ENCODE results near the gene CCDC122.
A peak's percentile ranks its signal among the peaks of the same experiment; 100 is the strongest.

The CCDC122 gene

DNA sequence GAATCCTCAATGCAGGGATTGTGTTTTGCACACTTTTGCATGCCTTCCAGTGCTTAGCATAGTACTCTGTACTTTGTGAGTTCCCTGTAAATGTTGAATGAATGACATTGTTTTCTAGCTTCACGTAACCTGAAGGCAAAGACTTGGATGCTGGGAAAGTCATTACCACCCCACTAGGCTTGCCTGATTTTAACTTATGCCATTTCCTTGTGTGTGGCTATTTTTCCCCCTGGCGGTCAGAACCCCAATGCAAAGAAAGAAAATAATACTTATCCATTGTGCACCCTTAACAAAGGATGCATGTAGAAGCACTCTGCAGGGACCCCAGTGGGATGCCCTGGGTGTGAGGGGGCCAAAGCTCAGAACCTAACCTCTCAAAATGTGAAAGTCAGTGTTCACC is 91.5 kb downstream of the CCDC122 start:
- TF ChIP-seq, protein P1, sequence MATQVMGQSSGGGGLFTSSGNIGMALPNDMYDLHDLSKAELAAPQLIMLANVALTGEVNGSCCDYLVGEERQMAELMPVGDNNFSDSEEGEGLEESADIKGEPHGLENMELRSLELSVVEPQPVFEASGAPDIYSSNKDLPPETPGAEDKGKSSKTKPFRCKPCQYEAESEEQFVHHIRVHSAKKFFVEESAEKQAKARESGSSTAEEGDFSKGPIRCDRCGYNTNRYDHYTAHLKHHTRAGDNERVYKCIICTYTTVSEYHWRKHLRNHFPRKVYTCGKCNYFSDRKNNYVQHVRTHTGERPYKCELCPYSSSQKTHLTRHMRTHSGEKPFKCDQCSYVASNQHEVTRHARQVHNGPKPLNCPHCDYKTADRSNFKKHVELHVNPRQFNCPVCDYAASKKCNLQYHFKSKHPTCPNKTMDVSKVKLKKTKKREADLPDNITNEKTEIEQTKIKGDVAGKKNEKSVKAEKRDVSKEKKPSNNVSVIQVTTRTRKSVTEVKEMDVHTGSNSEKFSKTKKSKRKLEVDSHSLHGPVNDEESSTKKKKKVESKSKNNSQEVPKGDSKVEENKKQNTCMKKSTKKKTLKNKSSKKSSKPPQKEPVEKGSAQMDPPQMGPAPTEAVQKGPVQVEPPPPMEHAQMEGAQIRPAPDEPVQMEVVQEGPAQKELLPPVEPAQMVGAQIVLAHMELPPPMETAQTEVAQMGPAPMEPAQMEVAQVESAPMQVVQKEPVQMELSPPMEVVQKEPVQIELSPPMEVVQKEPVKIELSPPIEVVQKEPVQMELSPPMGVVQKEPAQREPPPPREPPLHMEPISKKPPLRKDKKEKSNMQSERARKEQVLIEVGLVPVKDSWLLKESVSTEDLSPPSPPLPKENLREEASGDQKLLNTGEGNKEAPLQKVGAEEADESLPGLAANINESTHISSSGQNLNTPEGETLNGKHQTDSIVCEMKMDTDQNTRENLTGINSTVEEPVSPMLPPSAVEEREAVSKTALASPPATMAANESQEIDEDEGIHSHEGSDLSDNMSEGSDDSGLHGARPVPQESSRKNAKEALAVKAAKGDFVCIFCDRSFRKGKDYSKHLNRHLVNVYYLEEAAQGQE (IDR thresholded peaks at IDR 0.05; ENCODE audit: insufficient replicate concordance, low read depth), result no peak
- no peak for TF ChIP-seq SPI1 (IDR thresholded peaks at IDR 0.05; ENCODE audit: borderline replicate concordance, low read depth)
- TF ChIP-seq, protein P2, sequence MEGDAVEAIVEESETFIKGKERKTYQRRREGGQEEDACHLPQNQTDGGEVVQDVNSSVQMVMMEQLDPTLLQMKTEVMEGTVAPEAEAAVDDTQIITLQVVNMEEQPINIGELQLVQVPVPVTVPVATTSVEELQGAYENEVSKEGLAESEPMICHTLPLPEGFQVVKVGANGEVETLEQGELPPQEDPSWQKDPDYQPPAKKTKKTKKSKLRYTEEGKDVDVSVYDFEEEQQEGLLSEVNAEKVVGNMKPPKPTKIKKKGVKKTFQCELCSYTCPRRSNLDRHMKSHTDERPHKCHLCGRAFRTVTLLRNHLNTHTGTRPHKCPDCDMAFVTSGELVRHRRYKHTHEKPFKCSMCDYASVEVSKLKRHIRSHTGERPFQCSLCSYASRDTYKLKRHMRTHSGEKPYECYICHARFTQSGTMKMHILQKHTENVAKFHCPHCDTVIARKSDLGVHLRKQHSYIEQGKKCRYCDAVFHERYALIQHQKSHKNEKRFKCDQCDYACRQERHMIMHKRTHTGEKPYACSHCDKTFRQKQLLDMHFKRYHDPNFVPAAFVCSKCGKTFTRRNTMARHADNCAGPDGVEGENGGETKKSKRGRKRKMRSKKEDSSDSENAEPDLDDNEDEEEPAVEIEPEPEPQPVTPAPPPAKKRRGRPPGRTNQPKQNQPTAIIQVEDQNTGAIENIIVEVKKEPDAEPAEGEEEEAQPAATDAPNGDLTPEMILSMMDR (IDR thresholded peaks at IDR 0.05; ENCODE audit: insufficient read depth, low read length), result no peak
- no peak for TF ChIP-seq POLR2AphosphoS5 (IDR thresholded peaks at IDR 0.05; ENCODE audit: low read depth)
- TF ChIP-seq GABPA (IDR thresholded peaks at IDR 0.05; ENCODE audit: low read depth), result no peak
- H3K27me3 ChIP-seq (ENCODE audit: insufficient read depth, poor library complexity, severe bottlenecking), result peaks cover 61% of the 10 kb centered on the region
- no peak overlapping the region for H3K4me3 ChIP-seq (replicated peaks; ENCODE audit: insufficient read depth, low read length)
- no peak for DNase-seq (ENCODE audit: low read depth in 1 of 2, low spot score in 1 of 2)
- no peak overlapping the region for H3K27ac ChIP-seq (replicated peaks)

- TF ChIP-seq, protein P2 (IDR thresholded peaks at IDR 0.05; ENCODE audit: insufficient read depth, low read length), result no peak
- TF ChIP-seq SPI1 (IDR thresholded peaks at IDR 0.05; ENCODE audit: borderline replicate concordance, low read depth), result no peak
- TF ChIP-seq GABPA (IDR thresholded peaks at IDR 0.05; ENCODE audit: low read depth), result no peak
- TF ChIP-seq, protein P1 (IDR thresholded peaks at IDR 0.05; ENCODE audit: insufficient replicate concordance, low read depth), result no peak
- TF ChIP-seq POLR2AphosphoS5 (IDR thresholded peaks at IDR 0.05; ENCODE audit: low read depth), result no peak
- Histone ChIP-seq H3K27me3 (ENCODE audit: insufficient read depth, poor library complexity, severe bottlenecking) (peaks cover 61% of the 10 kb centered on the region), H3K27ac (replicated peaks) (no peak overlapping the region), H3K4me3 (replicated peaks; ENCODE audit: insufficient read depth, low read length) (peak overlapping the region; percentile 50)
- no peak for DNase-seq (ENCODE audit: low read depth in 1 of 2, low spot score in 1 of 2)
These were observed 92.0 kb downstream of the CCDC122 start for GRCh38 chr13:43787518-43787891.

- peaks cover 61% of the 10 kb centered on the region for H3K27me3 ChIP-seq (ENCODE audit: insufficient read depth, poor library complexity, severe bottlenecking)
- TF ChIP-seq SPI1 (IDR thresholded peaks at IDR 0.05; ENCODE audit: borderline replicate concordance, low read depth) (peak; percentile 27; the same call in 1 of the 2 replicates), GABPA (IDR thresholded peaks at IDR 0.05; ENCODE audit: low read depth) (no peak)
- TF ChIP-seq, protein P1 (IDR thresholded peaks at IDR 0.05; ENCODE audit: insufficient replicate concordance, low read depth), result no peak
- H3K27ac ChIP-seq (replicated peaks), result no peak within 1 kb of the TSS
- DNase-seq (ENCODE audit: low read depth in 1 of 2, low spot score in 1 of 2), result peak; percentile 7 to 33
- peak within 1 kb of the TSS; percentile 50 for H3K4me3 ChIP-seq (replicated peaks; ENCODE audit: insufficient read depth, low read length)
These were observed 92.6 kb downstream of the CCDC122 start, which contains the start of gene ENOX1 for GRCh38 chr13:43786766-43787517. ENOX1 (minus strand) TSS chr13:43786972.

Measured in HL-60 (cell line).